HT-29 (cell line): ENCODE data around the gene PAPLN. TPM values are rescaled to one million over a fixed set of nuclear protein-coding genes. Genes with fewer than 3 reads are reported as not detected.
"Not testable (repeated sequence)": the region's sequence is repeated elsewhere in the genome, so short reads cannot be mapped to it uniquely, and the experiment has no call there.

Experiments used
- DNase-seq: peaks from one replicate; pipeline ENCODE4 v3.0.0-alpha.2; 2015; ENCODE audit warnings: low spot score
- small RNA-seq: library from RNA; depleted of rRNA; stranded (forward); fragments of <200 nt; gene quantifications from one replicate; pipeline ENCODE3, GENCODE V24; 2014
- total RNA-seq: library from RNA; depleted of rRNA; stranded (reverse); fragments of >200 nt; shearing (Covaris generic); gene quantifications from 2 replicates; pipeline ENCODE4 v1.2.3, GENCODE V29; 2014; rRNA removed

The PAPLN gene
- total RNA-seq, 1 experiment from 2014 or later, result 0.25 TPM

DNA sequence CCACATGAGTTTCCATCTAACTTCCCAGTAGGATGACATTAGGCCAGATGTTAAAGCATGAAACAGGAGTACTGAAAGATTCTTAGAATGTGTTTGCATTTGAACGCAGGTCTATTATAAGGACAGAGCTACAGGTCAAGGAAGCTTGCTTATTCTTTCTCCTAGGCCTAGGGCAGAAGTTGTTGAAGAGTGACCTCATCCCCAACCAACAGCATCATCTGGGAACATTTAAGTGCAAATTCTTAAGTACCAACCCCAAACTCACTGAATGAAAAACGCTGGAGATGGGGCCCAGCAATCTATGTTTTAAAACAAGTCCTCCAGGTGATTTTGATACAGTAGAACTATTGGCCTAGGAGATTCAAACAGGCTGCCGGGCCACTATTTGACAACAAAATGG lies 52.4 kb downstream of the PAPLN start:
- DNase-seq, result no peak

GRCh38 chr14:73290279-73290678 lies 53.0 kb downstream of the PAPLN start:
- no peak for DNase-seq

GRCh38 chr14:73293782-73294781 lies 56.8 kb downstream of the PAPLN start:
- no peak for DNase-seq

DNA sequence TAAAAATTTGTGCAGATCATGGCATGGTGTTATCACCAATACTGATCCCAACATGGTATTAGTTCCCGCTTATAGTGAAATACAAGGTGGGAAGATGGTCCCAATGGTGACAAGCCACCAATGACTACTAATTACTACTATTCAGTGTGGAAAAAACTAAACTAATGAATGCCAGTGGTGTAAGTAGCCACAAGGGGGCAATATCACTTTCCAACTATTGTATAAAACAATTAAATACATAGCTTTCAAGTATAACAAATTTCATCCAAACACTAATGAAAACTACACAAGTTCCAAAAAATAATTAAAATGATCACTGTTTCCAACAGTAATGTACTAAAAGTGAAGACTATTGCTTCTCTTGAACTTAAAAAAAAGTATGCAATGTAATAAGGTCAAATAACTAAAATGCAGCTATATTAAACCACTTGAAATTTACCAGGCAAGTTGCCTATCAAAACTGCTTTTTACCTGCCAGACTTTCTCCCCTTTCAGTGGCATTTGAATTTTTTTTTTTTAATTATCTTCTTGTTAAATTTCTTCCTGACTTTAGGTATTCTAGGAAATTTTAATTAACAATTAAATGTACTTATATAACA lies 58.0 kb downstream of the PAPLN start:
- DNase-seq, result peak; percentile 71

- no peak for DNase-seq
These were observed 68.2 kb downstream of the PAPLN start for GRCh38 chr14:73305499-73305898.

DNA sequence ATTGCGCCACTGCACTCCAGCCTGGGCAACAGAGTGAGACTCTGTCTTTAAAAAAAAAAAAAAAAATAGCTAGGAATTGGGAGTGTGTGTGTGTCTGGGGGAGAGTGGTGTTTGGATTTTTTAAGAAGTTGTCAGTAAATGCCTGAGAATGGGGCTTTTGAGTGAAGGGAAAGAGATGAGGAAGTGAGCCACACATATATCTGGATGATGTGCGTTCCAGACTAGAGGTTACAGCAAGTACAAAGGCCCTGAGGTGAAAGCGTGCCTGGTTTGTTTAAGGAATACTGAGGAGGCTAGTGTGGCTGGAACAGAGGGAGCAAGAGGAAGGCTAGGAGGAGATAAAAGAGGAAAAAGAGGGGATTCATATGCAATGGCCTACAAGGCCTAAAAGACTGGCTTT lies 70.0 kb downstream of the PAPLN start:
- no peak for DNase-seq

GRCh38 chr14:73309207-73309606 lies 71.9 kb downstream of the PAPLN start:
- not testable (repeated sequence) for DNase-seq

- DNase-seq, result no peak
These were observed 74.4 kb downstream of the PAPLN start for GRCh38 chr14:73311708-73312030.

DNA sequence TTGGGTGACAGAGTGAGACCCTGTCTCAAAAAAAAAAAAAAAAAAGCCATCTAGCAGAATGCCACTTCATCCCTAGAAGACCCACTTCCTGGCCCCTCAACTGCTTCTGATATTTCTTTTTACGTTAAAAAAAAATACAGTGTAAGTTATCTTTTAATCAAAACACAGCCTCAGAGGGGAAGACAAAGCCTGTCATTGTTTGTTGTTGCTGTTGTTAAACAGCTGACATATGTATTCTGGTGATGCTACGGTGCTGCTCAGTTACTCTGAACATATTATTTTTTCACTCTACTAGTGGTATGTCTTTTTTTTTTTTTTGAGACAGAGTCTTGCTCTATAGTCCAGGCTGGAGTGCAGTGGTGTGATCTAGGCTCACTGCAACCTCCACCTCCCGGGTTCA lies 75.4 kb downstream of the PAPLN start:
- DNase-seq, result no peak

DNA sequence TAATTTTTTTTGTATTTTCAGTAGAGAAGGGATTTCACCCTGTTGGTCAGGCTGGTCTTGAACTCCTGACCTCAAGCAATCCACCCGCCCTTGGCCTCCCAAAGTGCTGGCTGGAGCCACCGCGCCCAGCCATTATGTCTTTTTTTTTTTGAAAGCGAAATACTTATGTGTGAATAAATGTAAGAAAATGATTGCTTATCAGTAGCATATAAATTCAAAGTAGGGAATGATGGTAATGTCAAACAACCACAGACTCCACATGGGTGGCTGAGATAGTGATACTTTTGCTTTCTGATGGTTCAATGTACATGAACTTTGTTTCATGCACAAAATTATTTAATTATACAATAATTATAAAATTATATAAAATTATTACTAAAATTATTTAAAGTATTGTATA lies 75.8 kb downstream of the PAPLN start:
- no peak for DNase-seq

- no peak for DNase-seq
These were observed 86.6 kb downstream of the PAPLN start for GRCh38 chr14:73323896-73324399.

Small RNA genes within 50 kb of the gene (small RNA-seq; reads per million reads assigned to genes)
- gene AC004858.1, result not detected
- gene RNU6-419P, result not detected

Other genes with a start within 250 kb of the PAPLN start
- 1.1 and 2.2 TPM in 2 replicates for gene ZFYVE1, start 210.4 kb upstream of the PAPLN start, total RNA-seq
- gene RBM25, start 179.0 kb upstream of the PAPLN start, total RNA-seq, result 20.3 and 26.1 TPM in 2 replicates
- 16.4 and 23.2 TPM in 2 replicates for gene PSEN1, start 101.0 kb upstream of the PAPLN start, total RNA-seq
- 19.6 and 19.9 TPM in 2 replicates for gene NUMB, start 221.0 kb downstream of the PAPLN start, total RNA-seq